HepG2 (cell line): ENCODE results near the gene GLIS2. TPM values are rescaled to one million over a fixed set of nuclear protein-coding genes. Genes with fewer than 3 reads are reported as not detected.
A peak's percentile ranks its signal among the peaks of the same experiment; 100 is the strongest.

Source experiments
- ATAD3A ChIP-seq: sonication (generic); formaldehyde crosslinking; IDR thresholded peaks from 2 replicates; pipeline ENCODE4 v1.4.0; 2020; ENCODE audit warnings: missing genetic modification reagents
- BCLAF1 ChIP-seq: fragments of 450-650 bp; IDR thresholded peaks from 2 replicates; pipeline ENCODE4 v1.6.1; 2017; ENCODE audit warnings: mild to moderate bottlenecking
- FOXK1 ChIP-seq: sonication (generic); formaldehyde crosslinking; IDR thresholded peaks from 2 replicates; pipeline ENCODE4 v1.4.0; 2020; ENCODE audit warnings: low read depth, missing genetic modification reagents, borderline replicate concordance
- GRHL1 ChIP-seq: sonication (generic); formaldehyde crosslinking; conservative IDR thresholded peaks from 2 replicates; pipeline ENCODE4 v1.8.0; 2022; ENCODE audit warnings: missing genetic modification reagents
- HNF1A ChIP-seq, 2 experiments: sonication (generic) in 1 of 2; formaldehyde crosslinking in 1 of 2; IDR thresholded peaks; 2 replicates each; pipeline versions ENCODE4 v1.4.0 to v1.6.1; 2016 to 2020; ENCODE audit warnings: borderline replicate concordance in 1 of 2, low read depth in 1 of 2, mild to moderate bottlenecking in 1 of 2, missing genetic modification reagents in 1 of 2
- IKZF4 ChIP-seq: sonication (generic); formaldehyde crosslinking; IDR thresholded peaks from 2 replicates; pipeline ENCODE4 v1.5.1; 2020; ENCODE audit warnings: borderline replicate concordance, mild to moderate bottlenecking, low read depth, missing genetic modification reagents; ENCODE audit errors: not compliant biosample characterization
- IRF9 ChIP-seq: sonication (generic); formaldehyde crosslinking; IDR thresholded peaks from 2 replicates; pipeline ENCODE4 v1.8.0; 2022; ENCODE audit warnings: missing genetic modification reagents, mild to moderate bottlenecking, borderline replicate concordance
- MBD4 ChIP-seq: IDR thresholded peaks from 2 replicates; pipeline ENCODE4 v1.6.1; 2012; ENCODE audit warnings: low read length, inconsistent platforms, borderline replicate concordance
- MEIS2 ChIP-seq: sonication (generic); formaldehyde crosslinking; IDR thresholded peaks from 2 replicates; pipeline ENCODE4 v1.9.0; 2021; ENCODE audit warnings: mild to moderate bottlenecking, missing genetic modification reagents
- MYC ChIP-seq: sonication (generic); formaldehyde crosslinking; IDR thresholded peaks from 2 replicates; pipeline ENCODE4 v1.9.0; 2021; ENCODE audit warnings: missing genetic modification reagents, borderline replicate concordance
- MYPOP ChIP-seq: sonication (generic); formaldehyde crosslinking; IDR thresholded peaks from 2 replicates; pipeline ENCODE4 v1.8.1; 2023; ENCODE audit warnings: mild to moderate bottlenecking, moderate library complexity, missing genetic modification reagents
- NPAS2 ChIP-seq: sonication (generic); formaldehyde crosslinking; IDR thresholded peaks from 2 replicates; pipeline ENCODE4 v1.8.0; 2022; ENCODE audit warnings: mild to moderate bottlenecking, missing genetic modification reagents, borderline replicate concordance
- POLR2A ChIP-seq, 2 experiments: IDR thresholded peaks; 2 replicates each; pipeline ENCODE4 v1.6.1; 2011; ENCODE audit warnings: low read depth in 2 of 2, low read length in 2 of 2, mild to moderate bottlenecking in 1 of 2, moderate library complexity in 1 of 2; ENCODE audit not compliant: insufficient read depth in 1 of 2
- SRY ChIP-seq: sonication (generic); formaldehyde crosslinking; IDR thresholded peaks from 2 replicates; pipeline ENCODE4 v1.8.0; 2022; ENCODE audit warnings: mild to moderate bottlenecking, missing genetic modification reagents
- TRIM24 ChIP-seq: sonication (generic); formaldehyde crosslinking; IDR thresholded peaks from 2 replicates; pipeline ENCODE4 v1.8.0; 2022; ENCODE audit warnings: mild to moderate bottlenecking, missing genetic modification reagents
- WIZ ChIP-seq: sonication (generic); formaldehyde crosslinking; IDR thresholded peaks from 2 replicates; pipeline ENCODE4 v1.5.1; 2020; ENCODE audit warnings: mild to moderate bottlenecking, missing genetic modification reagents
- ZNF225 ChIP-seq: sonication (generic); formaldehyde crosslinking; IDR thresholded peaks from 2 replicates; pipeline ENCODE4 v1.4.0; 2020; ENCODE audit warnings: mild to moderate bottlenecking, missing genetic modification reagents
- ZNF232 ChIP-seq: sonication (generic); formaldehyde crosslinking; IDR thresholded peaks from 2 replicates; pipeline ENCODE4 v1.4.0; 2020; ENCODE audit warnings: missing genetic modification reagents, borderline replicate concordance
- polyA plus RNA-seq, 8 experiments: library from polyadenylated mRNA; depleted of rRNA in 3 of 8; stranded (reverse) in 7 of 8; unstranded in 1 of 8; fragments of >200 nt; fragmentation: Illumina TruSeq in 4 of 8; extraction: Trizol in 4 of 8; gene quantifications; 2 replicates each; pipeline versions ENCODE4 v1.2.1 to v1.2.3, GENCODE V29; 2011 to 2016; ENCODE audit warnings: low read depth in 4 of 8, missing spikeins in 1 of 8, mixed read lengths in 1 of 8; ENCODE audit not compliant: insufficient read depth in 1 of 8
- total RNA-seq, 5 experiments: library from RNA; depleted of rRNA; stranded (reverse); fragments of >200 nt; fragmentation: Illumina TruSeq; extraction: Trizol; gene quantifications; 2 replicates each; pipeline ENCODE4 v1.2.3, GENCODE V29; 2016; ENCODE audit warnings: low read depth in 1 of 5

The GLIS2 gene
- total and polyA plus RNA-seq, 2 of the 13 experiments (the other 11 are each of a cell fraction or from before 2014, with no cell fraction given), result 0.28 to 0.29 TPM

GRCh38 chr16:4290236-4290830 lies 25.5 kb upstream of the GLIS2 start (continued):
- TF ChIP-seq IRF9 (CRISPR knock-in tag), result no peak
- no peak for TF ChIP-seq GRHL1
- TF ChIP-seq POLR2A (IDR thresholded peaks at IDR 0.05; ENCODE audit: insufficient read depth in 1 of 2, low read depth in 2 of 2, low read length in 2 of 2), result no peak
- TF ChIP-seq TRIM24, result no peak
- no peak for TF ChIP-seq NPAS2
- TF ChIP-seq ZNF232 (CRISPR knock-in tag), result no peak
- no peak for TF ChIP-seq BCLAF1
- no peak for TF ChIP-seq ZNF225 (CRISPR knock-in tag)
- TF ChIP-seq MEIS2 (CRISPR knock-in tag), result 0 out of 2 replicates have a peak, but pooled peaks have one; percentile 43
- TF ChIP-seq FOXK1 (CRISPR knock-in tag), result peak; percentile 83; the same call in 1 of the 2 replicates
- peak; percentile 49; the same call in 1 of the 2 replicates for TF ChIP-seq MYPOP (CRISPR knock-in tag)
- TF ChIP-seq MYC (CRISPR knock-in tag), result no peak
- TF ChIP-seq ATAD3A (CRISPR knock-in tag), result no peak
- TF ChIP-seq IKZF4 (CRISPR knock-in tag), result no peak
- no peak for TF ChIP-seq WIZ (CRISPR knock-in tag)
- TF ChIP-seq SRY (CRISPR knock-in tag), result no peak
- no peak for TF ChIP-seq MBD4
- no peak for TF ChIP-seq HNF1A (IDR thresholded peaks at IDR 0.05; ENCODE audit: low read depth)
- TF ChIP-seq HNF1A (CRISPR knock-in tag; IDR thresholded peaks at IDR 0.05; ENCODE audit: borderline replicate concordance), result no peak
